DND-41 (cell line): ENCODE measurements around the gene TAS1R2.

Experiments
- CTCF ChIP-seq: IDR thresholded peaks from 2 replicates; pipeline ENCODE4 v1.5.1; 2012; ENCODE audit warnings: borderline replicate concordance, low read length, moderate library complexity, mild to moderate bottlenecking; ENCODE audit not compliant: poor library complexity, severe bottlenecking; ENCODE audit errors: extremely low read depth
- EZH2 ChIP-seq: IDR thresholded peaks from 3 replicates; pipeline ENCODE4 v1.6.1; 2012; ENCODE audit warnings: borderline replicate concordance, low read depth, mild to moderate bottlenecking, moderate library complexity, low read length, inconsistent platforms; ENCODE audit not compliant: severe bottlenecking

- TF ChIP-seq CTCF (no peak), EZH2 (no peak)
Measured at GRCh38 chr1:18795002-18795689, 64.3 kb downstream of the TAS1R2 start.
